Midbrain (tissue), 1 donor: ENCODE data around the gene COL25A1.

ENCODE experiments used
- DNase-seq: peaks from one replicate; lab custom pipeline; 2025; lab: John Stamatoyannopoulos, UW

Gene COL25A1

DNA sequence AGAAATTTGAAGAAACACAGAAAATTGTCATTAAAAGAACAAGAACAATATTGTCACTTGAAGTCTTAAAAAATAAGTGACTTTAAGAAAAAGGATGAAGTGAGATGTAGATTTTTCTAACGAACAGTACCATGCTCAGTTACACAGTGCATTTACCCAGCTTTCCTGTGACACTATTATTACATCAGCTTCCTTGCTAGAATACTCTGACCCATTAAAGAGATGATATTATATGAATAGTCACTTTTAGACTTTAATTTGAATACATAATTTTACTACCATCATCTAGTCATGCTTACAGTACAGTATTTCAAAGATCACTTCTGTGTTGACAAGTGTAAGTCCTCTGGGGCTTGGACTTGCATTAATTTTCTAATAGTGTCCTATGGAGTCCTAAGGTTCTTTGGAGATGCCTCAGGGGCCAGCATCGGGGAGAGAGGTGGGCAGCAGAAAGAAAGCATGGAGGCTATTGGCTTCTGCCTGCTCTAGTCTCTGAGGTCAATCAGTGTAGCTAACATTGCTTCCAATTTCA is 10.7 kb downstream of the COL25A1 start:
- DNase-seq, result no peak

DNA sequence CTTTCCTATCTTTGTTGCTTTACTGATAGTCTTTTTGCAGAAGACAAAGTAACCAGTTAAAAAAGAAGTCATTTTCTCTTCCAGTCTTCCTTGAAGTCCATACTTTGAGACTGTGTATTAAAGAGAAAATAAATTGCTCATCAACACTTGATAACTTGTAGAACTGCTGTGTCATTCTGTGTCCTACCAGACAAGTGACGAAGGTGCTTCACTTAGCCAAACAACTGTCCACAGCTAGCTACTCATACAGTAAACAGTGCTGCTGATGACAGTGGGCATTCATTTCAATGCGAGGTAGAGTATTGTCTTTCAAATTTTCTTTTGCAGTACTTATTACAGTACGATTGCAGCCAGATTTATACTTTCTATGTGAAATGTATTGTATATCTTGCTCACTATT is 11.5 kb downstream of the COL25A1 start:
- no peak for DNase-seq

DNA sequence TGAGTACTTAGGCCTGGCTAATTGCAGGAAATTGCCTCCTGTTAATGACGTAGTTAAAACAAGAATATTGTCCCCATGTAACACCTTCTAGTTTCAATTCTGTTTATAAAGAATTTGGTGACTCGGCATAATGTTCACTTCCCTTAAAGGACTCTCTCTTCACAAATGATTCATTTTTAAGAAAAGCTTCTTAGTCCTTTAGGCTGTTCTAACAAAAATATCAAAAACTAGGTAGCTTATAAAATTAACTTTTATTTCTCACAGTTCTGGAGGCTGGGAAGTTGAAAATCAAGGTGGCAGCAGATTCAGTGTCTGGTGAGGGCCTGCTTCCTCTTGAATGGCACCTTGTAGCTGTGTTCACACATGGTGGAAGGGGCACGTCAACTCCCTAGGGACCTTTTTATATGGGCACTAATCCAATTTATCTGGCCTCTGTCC is 23.8 kb downstream of the COL25A1 start:
- DNase-seq, result no peak

DNA sequence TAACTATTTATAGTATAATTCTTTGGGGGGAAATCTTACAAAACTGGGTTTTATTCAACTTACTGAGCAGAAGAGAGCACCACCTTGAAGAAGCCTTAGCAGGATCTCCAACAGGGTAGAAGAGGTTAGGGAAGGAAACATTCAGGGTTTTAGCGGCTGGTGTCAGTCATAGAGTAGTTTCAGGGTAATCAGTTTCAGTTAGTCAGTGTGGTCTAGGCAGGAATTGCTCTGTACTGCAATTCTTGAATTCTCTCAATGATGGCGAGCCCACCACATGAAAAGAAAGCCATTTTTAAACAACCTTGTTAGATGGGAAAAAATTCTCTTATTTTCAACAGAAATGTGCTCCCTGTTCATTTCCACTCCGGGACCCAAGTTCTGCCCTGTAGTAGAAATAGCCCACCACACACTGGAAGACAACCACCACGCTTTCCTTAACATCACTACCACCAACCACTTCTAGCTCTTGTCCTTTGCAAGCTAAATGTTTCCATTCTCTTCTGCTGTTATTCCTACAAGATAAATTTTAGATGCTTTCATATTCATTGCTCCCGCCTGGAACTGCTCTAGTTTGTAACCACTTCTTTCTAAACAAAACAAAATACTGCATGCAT is 25.9 kb downstream of the COL25A1 start:
- no peak for DNase-seq

DNA sequence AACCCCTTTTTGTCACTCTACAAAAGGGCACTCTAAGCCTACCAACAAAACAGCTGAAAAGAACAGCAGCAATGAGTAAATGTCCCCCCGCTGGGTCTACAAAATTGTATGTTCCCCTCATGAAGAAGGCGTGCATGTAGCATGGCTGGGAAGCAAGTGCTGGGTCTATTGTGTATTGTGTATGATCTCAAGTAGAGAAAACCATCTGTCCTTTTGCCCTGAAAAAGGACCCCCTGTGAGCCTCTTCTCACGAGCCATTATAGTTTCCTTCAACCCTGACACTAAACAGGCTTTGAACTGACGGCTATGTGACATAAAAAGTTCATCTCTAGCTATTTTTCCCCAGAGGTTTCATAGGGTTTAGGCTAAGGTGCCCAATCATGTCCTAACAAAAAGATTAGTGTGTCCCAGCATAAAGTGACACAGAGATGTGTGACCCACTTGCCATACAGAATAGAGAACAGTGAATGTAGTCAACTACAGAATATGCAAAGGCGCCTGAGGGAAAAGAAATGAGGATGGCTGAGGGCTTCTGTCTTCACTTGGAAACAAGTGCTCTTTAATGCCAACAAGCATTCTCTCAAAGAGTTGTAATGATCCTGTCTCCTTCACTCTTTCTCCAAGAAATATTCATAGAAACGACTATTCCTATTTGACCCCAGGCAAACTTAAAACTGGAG is 27.3 kb downstream of the COL25A1 start:
- no peak for DNase-seq

DNA sequence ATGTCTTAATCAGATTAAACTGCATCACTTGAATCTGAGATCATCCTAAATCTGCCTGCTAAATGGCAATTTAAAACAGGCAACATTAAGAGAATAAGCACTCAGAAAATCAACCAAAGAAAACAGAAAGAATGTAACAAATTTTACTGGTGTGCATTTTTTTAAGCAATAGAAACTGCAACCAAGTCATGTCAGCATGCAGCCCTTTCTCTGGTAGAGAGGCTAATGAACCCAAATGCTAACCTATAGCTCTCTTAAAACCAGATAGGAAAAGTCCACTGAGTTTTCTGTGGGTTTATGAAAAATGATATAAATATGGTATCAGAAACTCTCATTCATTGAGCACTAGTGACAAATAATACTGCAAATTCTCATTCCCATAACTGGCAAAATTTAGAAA is 35.6 kb downstream of the COL25A1 start:
- no peak for DNase-seq

DNA sequence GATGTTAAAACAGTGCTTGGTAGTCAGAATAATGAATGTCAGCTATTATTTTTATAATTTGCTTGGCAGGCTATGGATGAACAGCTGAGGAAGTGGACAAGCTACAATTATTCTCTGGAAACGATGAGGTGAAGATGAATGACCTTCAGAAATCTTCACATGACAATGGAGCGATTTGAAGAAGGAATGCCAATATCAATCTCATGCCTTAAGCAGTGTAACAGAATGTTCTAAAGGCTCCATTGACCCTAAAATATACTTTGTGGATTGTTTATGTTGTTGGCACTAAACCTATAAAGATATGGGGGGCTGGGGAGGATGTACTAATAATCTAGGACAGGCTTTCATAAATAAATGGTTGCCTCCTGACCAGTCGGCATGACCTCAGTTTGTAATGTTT is 36.2 kb downstream of the COL25A1 start:
- no peak for DNase-seq

DNA sequence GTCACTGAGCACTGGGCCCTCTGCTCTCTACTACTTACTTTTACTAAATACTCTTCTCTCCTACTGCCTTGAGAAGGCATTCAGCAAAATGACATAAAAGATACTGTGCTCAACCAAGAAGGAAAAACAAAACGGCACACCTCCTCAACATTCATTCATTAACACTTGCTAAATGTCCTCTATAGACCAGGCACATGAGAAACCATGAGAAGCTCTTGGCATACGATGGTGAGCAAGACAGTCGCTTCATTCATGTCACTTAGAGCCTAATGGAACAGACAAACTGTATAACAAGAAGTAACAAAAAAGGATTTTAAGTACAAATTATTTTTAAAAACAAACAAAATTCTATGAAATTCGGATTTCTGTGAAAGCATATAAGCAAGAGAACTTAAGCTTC is 38.7 kb downstream of the COL25A1 start:
- DNase-seq, result no peak

DNA sequence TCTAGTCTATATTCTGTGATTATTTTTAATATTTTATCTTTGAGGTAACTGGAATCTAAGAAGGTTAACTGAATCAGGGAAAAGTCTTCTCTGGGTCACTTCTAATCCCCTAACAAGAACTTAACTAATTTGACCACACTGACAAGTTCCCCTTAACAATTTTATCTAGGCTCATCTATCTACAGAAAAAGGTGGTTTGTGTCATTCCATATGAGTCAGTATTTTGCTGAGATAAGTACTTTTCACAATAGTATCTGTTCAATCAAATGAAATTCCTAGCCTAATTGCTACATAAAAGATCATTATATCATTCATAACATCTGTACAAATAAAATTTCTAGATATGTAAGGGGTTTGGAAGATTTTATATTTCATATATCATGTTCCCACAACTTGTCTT is 45.6 kb downstream of the COL25A1 start:
- DNase-seq, result no peak

DNA sequence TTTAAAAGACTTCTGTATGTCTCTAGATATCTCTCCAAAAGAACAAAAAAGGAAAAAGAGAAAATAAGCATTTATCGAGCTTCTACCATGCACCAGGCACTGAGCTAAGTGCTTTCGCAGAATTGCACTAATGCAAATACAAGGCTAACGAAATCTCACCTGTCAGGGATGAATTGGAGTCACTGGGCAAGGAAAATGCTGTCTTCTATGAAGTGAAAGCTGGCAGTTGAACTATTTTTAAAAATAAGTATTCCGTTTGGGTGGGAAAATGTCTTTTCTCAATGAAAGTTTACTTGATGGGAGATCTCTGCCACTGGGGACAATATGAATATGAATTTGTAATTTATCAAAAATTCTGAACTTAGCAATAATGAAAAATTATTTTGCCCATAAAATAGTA is 47.6 kb downstream of the COL25A1 start:
- DNase-seq, result no peak

DNA sequence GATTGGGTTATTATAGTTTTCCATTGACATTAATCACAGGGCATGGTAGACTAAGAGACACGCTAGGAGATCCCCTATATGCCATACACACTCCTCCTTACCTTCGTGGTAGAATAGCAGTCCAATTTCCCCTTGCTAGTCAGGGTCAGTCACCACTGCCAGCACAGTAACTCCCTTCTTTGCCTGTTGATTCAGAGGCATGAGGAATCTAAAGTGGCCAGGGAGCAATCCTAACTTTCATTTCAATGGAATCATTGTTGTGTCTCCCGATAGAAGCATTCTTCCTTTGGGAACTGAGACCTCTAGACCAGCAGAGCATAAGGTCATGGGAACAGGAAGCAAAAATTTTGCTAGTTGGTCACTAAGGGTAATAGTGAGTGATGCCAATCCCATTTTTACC is 51.1 kb downstream of the COL25A1 start:
- DNase-seq, result no peak

DNA sequence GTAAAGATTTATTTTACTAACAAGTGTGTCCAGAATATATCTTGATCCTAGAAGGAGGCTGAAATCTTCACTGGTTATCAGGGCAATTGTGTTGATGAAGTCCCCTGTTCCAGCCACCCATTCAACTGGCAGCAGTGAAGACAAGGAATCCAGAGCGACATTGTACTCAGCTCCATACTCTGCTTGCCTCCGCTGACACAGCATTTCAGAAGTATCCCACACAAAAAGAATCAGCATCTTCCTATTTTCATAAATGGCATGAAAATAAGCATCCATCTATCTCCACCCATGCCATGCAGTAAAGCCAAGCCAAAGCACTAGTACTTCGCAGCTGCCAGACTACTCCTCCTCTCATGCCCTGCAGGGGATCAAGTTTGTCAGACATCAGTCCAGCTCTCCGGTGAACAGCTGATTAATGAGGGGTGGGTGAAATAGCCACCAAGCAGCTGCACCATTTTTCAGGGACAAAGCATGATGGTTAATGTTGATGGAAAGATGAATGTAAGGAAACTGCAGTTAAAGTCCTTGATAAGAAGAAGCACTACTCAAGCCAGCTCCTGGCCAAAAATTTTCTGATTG is 54.0 kb downstream of the COL25A1 start:
- DNase-seq, result no peak

DNA sequence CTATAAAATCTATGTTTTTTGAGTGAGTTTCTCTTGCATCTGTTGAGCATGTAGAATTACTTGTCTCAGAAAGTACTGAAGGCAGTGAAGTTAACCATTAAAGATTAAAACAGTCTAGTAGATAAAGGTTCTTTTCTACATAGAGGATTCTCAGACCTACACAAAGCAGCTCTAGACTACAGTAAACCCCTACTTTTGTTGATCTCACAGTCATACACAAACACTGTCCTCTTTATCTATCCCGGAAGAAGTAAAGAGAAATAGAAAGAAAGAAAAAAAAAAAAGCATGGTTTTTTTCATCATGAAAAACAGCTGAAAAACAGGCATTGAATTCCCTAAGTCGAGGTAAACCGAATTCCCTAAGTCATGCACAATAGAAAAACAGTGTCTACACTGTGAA is 58.6 kb downstream of the COL25A1 start:
- no peak for DNase-seq

DNA sequence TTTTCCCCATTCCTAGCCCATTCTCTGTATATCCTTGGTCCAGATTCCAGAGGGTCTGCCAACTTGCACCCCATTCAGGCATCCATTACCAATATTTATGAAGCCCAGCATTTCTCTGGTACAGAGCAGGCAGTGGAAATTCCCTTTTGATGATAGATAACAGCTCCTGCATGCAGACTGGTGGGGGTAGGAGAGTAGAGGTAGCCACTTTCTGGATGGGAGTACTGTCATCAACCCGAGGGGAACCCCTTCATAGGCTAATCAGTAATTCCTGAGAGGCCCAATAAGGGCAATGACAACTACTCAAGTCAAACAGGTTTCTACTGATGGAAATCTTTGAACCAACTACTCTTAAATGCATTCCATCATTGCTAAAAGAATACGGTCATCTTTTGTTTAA is 63.7 kb downstream of the COL25A1 start:
- DNase-seq, result no peak

DNA sequence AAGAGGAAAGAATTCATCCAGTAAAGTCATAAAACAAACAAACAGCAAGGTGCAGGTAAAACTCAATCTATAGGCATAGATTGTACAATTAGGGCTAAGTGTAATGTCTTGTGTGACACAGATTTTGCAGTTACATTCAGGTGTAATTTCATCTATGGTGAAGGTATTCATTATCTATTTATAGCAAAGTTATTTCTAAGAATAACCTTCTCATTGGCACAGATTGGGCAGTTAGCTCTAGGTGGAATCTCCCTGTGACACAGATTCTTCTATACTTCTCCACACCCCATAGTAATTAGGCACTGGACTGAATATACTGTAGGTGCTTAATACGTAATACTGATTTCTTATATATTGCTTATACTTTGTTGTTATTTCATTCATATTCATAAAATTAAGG is 66.8 kb downstream of the COL25A1 start:
- no peak for DNase-seq

DNA sequence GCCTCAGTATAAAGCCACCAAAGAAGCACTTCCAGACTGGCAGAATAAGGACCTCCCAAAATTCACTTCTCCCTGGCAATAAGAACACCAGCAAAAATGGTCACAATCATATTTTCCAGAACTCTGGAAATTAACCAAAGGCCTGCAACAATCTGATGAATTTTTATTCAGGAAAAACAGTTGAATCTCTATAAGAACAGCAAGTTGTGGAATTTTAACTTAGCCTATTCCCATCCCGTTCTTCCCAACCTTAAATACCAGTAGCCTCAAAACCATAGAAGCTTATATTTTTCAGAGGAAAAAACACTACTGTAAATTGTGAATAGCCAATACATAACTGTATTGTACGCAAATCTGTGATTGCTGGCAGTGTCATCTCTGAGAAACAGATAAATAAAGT is 67.9 kb downstream of the COL25A1 start:
- no peak for DNase-seq

DNA sequence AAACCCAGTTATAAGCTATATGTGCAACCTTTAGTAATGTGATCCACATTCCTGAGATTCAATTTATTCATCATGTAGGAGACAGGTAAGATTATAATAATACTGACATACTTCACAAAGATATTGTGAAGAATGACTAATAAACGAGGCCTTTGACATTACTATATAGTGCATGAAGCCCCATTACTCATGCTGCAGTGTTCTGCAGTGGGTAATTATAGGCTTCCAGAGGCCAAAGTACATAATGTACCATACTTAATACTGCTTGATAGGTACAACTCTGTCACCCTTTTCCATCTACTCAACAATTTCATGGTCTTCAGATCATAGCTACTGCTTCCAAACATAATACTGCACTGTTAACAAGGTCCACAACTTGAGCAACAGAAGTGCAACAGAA is 68.9 kb downstream of the COL25A1 start:
- DNase-seq, result no peak

DNA sequence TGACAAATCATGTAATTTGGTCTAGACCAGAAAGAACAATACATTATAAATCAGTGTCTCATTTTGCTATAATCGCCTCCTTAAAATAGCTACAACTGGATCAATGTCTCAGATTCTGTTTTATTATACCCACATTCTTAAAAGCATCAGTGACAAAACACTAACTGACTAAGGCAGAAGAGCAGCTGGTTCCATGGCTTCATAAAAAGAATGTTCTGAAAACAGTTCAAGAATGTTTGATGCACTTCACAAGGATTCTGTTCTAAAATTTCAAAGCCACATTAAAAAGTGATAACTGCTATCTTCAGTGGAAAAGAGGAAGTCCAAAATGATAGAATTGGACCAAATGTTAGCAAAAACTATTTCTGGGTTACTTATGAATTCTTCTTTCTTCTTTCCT is 69.8 kb downstream of the COL25A1 start:
- DNase-seq, result no peak

DNA sequence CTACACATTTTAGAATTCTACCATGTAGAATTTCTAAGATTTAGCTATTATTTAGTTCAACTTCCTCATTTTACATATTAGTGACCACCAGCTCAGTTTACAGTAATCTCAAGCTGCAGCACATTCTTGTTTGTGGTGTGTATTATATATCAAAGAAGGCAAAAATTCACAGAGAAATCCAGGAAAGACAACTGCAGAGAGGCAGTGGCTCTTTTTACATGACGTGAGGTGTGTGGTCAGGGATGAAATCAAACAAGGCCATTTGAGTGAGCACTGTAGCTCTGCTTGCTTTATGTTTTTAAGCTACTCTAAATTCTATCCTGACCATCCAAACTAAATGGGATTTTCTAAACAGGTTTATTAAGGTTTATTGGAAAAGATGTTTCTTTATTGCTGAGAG is 71.1 kb downstream of the COL25A1 start:
- no peak for DNase-seq

DNA sequence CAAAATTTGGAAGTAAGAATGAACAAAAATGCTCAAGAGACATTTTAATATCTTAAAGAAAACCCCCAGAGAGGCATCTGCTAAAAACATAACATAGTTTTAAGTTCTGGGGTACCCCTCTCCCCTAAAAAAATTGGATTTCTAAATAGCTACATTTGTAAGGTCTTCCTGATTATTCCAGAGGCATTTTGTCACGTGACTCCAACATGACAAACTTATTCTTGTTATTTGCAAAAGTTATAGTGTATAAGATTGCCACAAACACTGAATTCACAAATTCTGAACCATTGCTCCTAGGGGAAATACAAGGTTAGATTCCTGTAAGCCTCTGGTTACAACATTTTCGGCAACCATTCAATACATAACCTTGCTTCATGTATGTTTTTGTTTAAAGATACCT is 73.4 kb downstream of the COL25A1 start:
- DNase-seq, result no peak

DNA sequence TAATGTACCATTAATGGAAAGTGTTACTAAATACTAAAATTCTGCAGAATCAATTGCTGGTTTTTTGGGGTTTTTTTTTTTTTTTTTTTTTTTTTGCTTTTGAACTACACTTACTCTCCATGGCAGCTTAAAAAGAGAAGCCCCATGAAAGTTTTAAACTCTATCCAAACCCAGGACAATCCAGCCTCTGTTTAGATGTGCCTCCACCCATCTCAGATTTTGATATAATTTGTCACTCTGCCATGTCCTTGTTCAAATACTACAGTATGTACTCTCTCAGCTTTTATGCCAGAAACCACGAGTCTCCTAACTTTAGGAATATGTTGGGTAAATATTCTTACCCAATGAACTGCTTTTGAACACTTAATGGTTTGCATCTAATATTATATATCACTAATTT is 84.2 kb downstream of the COL25A1 start:
- DNase-seq, result no peak

DNA sequence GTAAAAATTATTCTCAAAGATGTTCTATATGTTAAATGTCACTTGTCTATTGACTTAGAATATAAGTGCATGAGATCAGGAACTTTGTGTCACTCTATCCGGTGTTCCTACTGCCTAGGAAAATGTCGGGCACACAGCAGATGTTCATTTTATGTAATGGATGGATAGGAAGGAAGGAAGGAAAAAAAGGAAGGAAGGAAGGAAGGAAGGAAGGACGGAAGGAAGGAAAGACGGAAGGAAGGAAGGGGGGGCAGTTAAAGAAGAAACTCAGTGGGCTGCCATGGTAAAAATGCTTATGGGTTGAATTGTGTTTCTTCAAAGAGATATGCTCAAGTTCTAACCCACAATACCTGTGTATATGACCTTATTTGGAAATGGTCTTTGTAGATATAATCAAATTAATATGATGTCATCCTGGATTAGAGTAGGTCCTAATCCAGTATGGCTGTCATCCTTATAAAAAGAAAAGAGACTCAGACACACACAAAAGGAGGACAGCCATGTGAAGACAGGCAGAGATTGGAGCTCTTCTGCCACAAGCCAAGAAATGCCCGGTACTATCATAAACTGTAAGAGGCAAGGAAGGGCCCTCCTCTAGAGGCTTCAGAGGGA is 86.3 kb downstream of the COL25A1 start:
- no peak for DNase-seq

DNA sequence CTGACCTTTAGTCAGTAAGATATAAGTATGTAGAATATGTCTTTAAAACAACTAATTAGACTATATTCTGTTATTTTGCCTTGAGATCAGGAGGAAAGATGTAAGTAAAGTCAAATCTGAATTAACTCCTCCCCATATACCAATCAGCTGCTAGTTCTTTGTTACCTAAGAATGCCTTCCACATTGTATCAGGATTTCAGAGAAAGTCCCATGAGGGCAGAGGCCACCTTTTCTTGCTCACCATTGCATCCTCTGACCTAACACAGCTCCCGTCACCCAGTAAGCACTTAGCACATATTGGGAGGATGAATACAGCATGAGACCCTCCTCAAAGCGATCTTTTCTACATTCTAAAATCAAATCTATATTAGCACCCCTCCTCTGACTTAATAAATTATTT is 87.0 kb downstream of the COL25A1 start:
- DNase-seq, result no peak
